ENCODE measurements around the gene CCDC14.

The CCDC14 gene

GRCh38 chr3:123909785-123910184 lies 51.2 kb downstream of the CCDC14 start:
- Histone ChIP-seq H3K27me3 (ENCODE audit: low read length) (no peaks in the 10 kb centered on the region), H4K20me1 (ENCODE audit: low read depth, low read length) (no peaks in the 10 kb centered on the region), H3K36me3 (ENCODE audit: low read length) (no peaks in the 10 kb centered on the region), H3K9me3 (ENCODE audit: insufficient read depth, low read length) (no peaks in the 10 kb centered on the region), H3K9me2 (replicated peaks; ENCODE audit: insufficient read depth, low read length) (no peaks in the 10 kb centered on the region), H3K4me3 (ENCODE audit: insufficient read depth, low read length, poor library complexity, severe bottlenecking) (no peak overlapping the region), H3F3A (ENCODE audit: insufficient read depth) (no peaks in the 10 kb centered on the region), H2AFZ (ENCODE audit: low read depth, low read length, severe bottlenecking) (no peak overlapping the region), H3K4me2 (ENCODE audit: low read depth, low read length, poor library complexity, severe bottlenecking) (no peak overlapping the region), H3K27ac (ENCODE audit: low read depth, low read length) (no peak overlapping the region), H3K9ac (ENCODE audit: low read length) (no peak overlapping the region), H3K79me2 (ENCODE audit: insufficient read depth, low read length) (no peaks in the 10 kb centered on the region)
- no peak for TF ChIP-seq EZH2phosphoT487 (conservative IDR thresholded peaks at IDR 0.05; ENCODE audit: low read length)
- TF ChIP-seq, protein P1, sequence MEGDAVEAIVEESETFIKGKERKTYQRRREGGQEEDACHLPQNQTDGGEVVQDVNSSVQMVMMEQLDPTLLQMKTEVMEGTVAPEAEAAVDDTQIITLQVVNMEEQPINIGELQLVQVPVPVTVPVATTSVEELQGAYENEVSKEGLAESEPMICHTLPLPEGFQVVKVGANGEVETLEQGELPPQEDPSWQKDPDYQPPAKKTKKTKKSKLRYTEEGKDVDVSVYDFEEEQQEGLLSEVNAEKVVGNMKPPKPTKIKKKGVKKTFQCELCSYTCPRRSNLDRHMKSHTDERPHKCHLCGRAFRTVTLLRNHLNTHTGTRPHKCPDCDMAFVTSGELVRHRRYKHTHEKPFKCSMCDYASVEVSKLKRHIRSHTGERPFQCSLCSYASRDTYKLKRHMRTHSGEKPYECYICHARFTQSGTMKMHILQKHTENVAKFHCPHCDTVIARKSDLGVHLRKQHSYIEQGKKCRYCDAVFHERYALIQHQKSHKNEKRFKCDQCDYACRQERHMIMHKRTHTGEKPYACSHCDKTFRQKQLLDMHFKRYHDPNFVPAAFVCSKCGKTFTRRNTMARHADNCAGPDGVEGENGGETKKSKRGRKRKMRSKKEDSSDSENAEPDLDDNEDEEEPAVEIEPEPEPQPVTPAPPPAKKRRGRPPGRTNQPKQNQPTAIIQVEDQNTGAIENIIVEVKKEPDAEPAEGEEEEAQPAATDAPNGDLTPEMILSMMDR (IDR thresholded peaks at IDR 0.05; ENCODE audit: insufficient read depth, low read length, poor library complexity, severe bottlenecking), result no peak

DNA sequence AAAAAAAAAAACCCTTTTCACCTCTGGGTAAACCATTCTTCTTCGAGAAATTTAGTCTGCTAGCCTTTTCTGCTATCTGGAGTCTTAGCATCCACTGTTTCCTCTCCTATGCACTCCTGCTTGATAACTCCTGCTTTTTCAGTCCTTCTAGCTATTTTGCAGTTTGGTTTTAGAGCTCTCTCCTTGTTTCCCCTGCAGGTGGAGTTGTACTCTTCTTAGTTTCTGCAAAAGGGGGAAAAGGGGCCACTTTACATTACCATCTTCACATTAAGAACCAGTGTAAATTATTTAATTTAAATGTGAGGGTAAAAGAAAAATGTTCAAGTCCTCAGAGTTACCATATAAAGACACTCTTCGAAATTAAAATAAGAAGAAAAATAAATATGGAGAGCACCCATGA lies 53.3 kb downstream of the CCDC14 start:
- H3K27me3 ChIP-seq (ENCODE audit: low read length), result no peaks in the 10 kb centered on the region
- no peaks in the 10 kb centered on the region for H4K20me1 ChIP-seq (ENCODE audit: low read depth, low read length)
- no peak overlapping the region for H3K4me2 ChIP-seq (ENCODE audit: low read depth, low read length, poor library complexity, severe bottlenecking)
- H3K79me2 ChIP-seq (ENCODE audit: insufficient read depth, low read length), result no peaks in the 10 kb centered on the region
- no peak for TF ChIP-seq EZH2phosphoT487 (conservative IDR thresholded peaks at IDR 0.05; ENCODE audit: low read length)
- TF ChIP-seq, protein P1 (IDR thresholded peaks at IDR 0.05; ENCODE audit: insufficient read depth, low read length, poor library complexity, severe bottlenecking), result no peak
- H3K9me3 ChIP-seq (ENCODE audit: insufficient read depth, low read length), result no peaks in the 10 kb centered on the region
- H3F3A ChIP-seq (ENCODE audit: insufficient read depth), result no peaks in the 10 kb centered on the region
- no peak overlapping the region for H3K27ac ChIP-seq (ENCODE audit: low read depth, low read length)
- H2AFZ ChIP-seq (ENCODE audit: low read depth, low read length, severe bottlenecking), result no peak overlapping the region
- H3K9me2 ChIP-seq (replicated peaks; ENCODE audit: insufficient read depth, low read length), result no peaks in the 10 kb centered on the region
- no peak overlapping the region for H3K9ac ChIP-seq (ENCODE audit: low read length)
- no peak overlapping the region for H3K4me3 ChIP-seq (ENCODE audit: insufficient read depth, low read length, poor library complexity, severe bottlenecking)
- no peaks in the 10 kb centered on the region for H3K36me3 ChIP-seq (ENCODE audit: low read length)

- Histone ChIP-seq H4K20me1 (ENCODE audit: low read depth, low read length) (no peaks in the 10 kb centered on the region), H3K27ac (ENCODE audit: low read depth, low read length) (no peak overlapping the region), H3K9me3 (ENCODE audit: insufficient read depth, low read length) (no peaks in the 10 kb centered on the region), H3K79me2 (ENCODE audit: insufficient read depth, low read length) (no peaks in the 10 kb centered on the region), H3K9ac (ENCODE audit: low read length) (no peak overlapping the region), H3K27me3 (ENCODE audit: low read length) (no peaks in the 10 kb centered on the region), H3K4me2 (ENCODE audit: low read depth, low read length, poor library complexity, severe bottlenecking) (no peak overlapping the region), H3K4me3 (ENCODE audit: insufficient read depth, low read length, poor library complexity, severe bottlenecking) (no peak overlapping the region), H3F3A (ENCODE audit: insufficient read depth) (no peaks in the 10 kb centered on the region), H2AFZ (ENCODE audit: low read depth, low read length, severe bottlenecking) (no peak overlapping the region), H3K9me2 (replicated peaks; ENCODE audit: insufficient read depth, low read length) (no peaks in the 10 kb centered on the region), H3K36me3 (ENCODE audit: low read length) (no peaks in the 10 kb centered on the region)
- TF ChIP-seq, protein P1 (IDR thresholded peaks at IDR 0.05; ENCODE audit: insufficient read depth, low read length, poor library complexity, severe bottlenecking), result no peak
- no peak for TF ChIP-seq EZH2phosphoT487 (conservative IDR thresholded peaks at IDR 0.05; ENCODE audit: low read length)
Measured at GRCh38 chr3:123899300-123899865, 61.6 kb downstream of the CCDC14 start.
